ENCODE results near the gene ACOXL.

Gene ACOXL

DNA sequence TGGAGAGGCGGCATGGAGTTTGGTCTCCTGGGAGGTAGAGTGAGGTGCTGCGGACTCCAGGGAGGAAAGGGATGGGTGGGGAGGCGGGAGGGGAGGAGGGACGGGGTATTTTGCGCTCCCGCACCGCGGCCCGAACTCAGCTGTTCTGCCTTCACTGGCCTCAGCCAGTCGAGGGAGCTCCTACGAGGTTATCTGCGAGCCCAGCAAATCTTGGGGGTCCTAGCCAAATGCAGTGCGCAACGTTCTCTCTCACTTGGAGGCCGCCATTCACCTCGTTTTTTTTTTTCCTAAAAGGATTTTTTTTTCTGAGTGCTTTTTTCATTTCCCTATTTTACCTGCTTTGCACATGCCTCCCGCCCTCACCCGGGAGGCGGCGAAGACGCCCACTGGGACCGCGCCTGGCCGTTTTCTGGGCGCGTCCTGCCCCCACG lies 387.5 kb downstream of the ACOXL start:
- no peak for DNase-seq

DNA sequence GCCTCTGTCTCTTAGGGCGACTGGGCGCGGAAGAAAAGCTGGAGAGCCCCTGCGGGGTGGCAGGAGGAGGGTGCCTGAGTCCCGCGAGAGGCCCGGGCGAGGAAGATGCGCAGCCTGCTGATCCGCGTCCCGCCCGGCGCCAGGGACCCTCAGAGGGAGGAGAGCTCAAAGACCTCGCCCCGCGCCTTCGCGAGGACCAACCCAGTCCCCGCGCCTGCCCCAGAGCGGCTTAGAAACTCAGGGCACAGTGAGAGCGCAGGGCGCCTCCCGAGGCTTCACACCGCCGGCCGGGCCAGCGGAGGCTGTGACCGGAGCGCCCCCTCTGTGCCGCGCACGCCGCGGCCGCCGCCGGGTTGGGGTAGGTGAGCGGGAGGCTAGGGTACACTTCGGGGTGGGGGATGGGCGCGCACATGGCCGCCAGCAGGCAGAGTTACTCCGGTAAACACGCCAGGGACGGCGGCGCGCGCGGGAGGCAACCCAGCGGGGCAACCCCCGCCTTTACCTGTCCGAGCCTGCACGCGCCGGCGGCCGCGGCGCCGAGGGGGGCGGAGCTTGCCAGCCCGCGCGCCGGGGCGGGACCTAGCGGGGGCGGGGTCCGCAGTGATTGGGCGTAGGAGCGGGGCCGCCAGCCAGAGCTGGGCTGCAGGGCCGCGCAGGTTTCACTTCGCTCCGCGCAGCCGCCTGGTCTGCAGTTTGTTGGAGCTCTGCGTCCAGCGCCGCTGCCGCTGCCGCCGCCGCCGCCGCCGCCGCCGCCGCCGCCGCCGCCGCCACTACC lies 388.1 kb downstream of the ACOXL start, which contains the start of gene BCL2L11:
Gene BCL2L11, plus strand, starts transcription at position 662 of the 775 bp plus-strand sequence. CDS start 2,832 bp downstream, outside the sequence.
- peak; percentile 90 for DNase-seq

DNA sequence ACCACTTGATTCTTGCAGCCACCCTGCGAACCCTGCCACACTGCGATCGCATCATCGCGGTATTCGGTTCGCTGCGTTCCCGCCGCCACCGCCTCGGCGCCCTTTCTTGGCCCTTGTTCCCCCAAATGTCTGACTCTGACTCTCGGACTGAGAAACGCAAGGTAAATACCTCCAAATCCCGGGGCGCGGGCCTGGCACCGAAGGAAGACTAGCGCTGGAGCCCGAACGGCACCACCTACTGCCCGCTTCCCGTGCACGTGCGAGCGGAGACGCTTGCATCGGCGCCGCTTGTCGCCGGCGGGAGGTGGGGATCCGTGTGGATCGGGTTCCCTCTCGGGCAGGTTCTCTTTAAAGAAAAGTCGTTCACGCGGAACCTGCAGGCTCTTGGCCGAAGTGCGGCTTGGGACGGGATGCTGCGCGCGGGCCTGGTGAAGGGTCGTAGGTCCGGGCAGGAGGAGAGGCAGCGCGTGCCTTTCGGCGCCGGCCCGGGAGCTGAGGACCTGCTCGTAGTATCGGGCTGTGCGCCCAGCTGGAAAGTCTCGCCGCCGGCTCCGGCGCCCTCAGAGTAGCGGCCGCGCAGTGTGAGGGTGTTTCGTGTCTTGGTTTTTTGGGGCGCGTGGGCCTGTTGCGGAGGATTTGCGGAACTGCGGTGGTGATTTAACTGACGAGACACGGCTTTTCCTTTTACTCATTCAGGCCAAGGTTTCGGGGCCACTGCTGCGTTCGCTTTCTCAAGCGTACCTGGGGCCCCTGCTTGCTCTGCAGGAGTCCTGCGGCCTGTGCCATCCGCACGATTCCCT lies 388.9 kb downstream of the ACOXL start:
- peak; percentile 29 for DNase-seq

DNA sequence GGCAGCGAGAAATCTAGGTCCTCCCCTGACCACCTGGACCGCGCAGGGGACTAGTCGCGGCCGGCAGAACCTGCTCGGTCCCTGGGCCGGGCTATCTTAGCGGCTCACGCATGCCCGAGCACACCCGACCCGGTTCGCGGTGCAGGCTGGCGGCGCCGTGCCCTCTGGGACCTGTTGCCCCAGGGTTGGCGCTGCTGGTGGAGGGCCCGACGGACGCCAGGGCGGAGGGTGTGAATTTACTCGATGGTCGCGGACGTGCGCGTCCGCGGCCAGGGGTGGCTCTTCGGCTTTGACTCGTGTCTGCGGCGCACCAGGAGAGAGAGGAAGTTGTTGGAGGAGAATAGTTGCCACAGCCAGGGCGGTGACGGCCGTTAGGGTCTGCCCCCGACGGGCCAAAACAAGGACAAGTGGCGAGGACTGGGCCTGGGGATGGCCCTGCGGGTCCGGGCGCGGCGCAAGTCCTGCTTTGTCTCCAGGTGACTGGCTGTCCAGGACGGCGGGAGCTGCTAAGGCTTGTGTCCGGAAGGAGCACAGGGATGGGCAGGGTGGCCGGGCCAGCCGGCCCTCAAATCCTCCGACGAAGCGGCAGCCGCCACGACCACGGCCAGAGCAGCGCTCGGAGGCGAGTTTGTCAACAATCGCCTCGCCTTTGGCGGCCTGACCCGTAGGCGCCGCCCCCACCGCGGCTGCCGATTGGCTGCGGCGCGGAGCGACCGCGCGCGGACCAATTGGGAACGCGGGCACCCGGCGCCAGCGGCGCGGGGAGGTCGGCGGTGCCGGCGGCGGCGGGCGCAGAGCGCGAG lies 389.7 kb downstream of the ACOXL start:
- DNase-seq: peak; percentile 62

DNA sequence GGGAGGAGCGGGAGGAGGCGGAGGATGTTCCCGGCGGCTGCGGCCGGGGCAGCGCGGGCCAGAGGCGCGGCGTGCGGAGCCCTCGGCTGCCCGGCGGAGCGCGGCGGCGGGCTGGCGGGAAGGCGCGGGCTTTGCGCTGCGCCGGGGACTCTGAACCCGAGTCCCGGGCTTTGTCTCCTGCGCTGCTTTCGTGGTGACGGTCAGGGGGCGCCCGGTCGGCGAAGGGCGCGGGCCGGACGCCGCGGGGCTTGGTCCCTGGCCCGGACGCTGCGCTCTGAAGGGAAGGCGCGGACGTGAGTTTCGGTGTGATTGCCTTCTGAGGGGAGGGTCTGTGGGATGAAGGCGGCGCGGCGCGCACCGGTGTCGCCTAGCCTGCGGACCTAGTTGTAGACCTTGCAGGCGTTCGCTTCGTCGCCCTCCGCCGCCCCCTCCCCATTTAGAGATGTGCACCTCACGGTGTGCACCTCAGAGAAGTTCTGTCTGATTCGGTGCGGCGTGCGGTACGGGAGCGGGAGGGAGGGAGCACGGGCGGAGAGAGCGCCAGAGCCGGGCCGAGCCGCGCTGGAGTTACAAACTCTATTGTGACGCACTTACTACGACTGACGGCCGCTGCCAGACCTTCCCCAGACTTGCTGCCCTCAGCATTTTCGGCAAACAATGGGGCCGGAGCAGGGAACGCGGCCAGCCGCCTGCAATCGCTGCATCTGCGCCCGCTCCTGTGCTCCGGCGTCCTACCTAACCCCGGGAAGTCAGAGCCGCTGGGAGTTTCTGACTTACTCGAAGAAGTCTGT lies 390.5 kb downstream of the ACOXL start:
- DNase-seq: no peak

DNA sequence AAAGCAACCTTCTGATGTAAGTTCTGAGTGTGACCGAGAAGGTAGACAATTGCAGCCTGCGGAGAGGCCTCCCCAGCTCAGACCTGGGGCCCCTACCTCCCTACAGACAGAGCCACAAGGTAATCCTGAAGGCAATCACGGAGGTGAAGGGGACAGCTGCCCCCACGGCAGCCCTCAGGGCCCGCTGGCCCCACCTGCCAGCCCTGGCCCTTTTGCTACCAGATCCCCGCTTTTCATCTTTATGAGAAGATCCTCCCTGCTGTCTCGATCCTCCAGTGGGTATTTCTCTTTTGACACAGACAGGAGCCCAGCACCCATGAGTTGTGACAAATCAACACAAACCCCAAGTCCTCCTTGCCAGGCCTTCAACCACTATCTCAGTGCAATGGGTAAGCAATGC lies 391.4 kb downstream of the ACOXL start:
- DNase-seq: no peak

DNA sequence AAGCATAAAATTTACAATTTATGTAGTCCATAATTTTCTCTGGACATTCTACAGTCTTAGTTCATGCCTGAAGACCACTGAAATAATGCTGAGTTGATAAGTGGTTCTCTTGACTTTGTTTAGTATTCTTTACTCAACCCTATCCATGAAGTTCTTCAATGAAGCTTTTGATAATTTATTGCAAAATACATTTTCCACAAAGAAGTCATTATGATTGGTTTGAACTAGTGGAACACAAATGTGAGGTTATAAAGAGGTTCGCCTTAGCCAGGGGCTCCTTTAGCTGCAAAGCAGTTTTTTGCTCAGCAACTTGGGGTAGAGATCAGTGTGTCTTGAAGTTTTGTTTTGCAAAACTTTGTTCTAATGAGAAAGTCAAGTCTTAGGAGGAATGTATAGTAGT lies 394.2 kb downstream of the ACOXL start:
- DNase-seq: no peak

DNA sequence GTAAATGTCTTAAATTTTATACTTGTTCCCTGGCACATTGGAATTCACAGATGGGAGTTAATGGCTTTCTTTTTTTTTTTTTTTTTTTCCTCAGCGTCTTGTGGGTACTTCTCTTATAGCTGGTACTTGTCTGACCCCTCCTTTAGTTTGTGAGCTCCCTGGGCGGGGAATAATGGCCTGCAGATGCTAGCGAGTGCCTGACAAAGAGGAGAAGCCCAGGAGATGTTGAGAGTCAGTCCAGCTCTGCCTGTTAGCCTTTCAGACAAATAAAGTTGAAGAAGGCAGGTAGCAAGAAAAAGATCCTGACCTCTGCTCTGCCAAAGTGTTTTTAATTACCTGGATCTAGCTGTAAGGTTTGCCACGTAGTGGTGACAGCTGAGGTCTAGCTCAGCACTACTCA lies 395.0 kb downstream of the ACOXL start:
- DNase-seq: no peak

DNA sequence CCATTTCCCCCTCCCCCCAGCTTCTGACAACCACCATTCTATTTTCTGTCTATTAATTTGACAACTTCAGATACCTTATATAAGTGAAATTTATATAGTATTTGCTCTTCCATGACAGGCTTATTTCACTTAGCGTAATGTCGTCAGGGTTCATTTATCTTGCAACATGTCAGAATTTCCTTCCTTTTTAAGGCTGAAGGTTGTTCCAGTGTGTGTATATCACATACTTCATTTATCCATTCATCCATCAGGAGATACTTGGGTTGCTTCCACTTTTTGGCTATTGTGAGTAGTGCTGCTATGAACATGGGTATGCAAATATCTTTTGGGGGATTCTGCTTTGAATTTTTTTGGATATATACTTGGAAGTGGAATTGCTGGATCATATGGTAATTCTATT lies 395.7 kb downstream of the ACOXL start:
- DNase-seq: no peak

DNA sequence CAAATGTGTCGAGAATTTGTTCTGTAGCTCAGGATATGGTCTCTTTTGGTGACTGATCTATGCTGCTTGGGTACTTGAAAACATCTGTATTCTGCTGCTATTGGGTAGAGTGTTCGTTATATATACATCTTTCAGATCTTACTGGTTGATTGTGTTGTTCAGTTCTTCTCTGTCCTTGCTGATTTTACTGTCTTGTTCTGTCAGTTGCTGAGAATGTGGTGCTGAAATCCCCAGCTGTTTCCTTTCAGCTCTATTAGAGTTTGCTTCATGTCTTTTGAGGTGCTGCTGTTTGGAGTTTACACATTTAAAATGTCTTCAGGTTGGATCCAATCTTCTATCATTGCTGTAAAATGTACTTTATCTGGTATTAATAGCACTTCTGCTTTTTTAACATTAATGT lies 401.2 kb downstream of the ACOXL start:
- DNase-seq: no peak

DNA sequence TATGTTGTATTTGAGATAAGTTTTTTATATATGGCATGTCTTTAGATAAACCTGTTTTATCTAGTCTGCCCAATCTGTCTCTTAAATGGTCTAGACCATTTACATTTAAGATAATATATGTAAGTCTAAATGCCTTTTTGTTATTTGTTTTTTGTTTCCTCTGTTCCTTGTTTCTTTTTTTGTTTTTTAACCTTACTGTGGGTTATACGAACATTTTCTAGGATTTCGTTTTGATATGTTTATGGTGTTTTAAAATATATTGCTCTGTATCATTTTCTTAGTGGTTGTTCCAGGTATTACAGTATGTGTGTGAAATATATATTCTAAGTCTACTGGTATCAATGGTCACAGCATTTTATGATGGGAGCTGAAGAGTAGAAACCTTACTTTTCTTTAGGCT lies 401.7 kb downstream of the ACOXL start:
- no peak for DNase-seq

DNA sequence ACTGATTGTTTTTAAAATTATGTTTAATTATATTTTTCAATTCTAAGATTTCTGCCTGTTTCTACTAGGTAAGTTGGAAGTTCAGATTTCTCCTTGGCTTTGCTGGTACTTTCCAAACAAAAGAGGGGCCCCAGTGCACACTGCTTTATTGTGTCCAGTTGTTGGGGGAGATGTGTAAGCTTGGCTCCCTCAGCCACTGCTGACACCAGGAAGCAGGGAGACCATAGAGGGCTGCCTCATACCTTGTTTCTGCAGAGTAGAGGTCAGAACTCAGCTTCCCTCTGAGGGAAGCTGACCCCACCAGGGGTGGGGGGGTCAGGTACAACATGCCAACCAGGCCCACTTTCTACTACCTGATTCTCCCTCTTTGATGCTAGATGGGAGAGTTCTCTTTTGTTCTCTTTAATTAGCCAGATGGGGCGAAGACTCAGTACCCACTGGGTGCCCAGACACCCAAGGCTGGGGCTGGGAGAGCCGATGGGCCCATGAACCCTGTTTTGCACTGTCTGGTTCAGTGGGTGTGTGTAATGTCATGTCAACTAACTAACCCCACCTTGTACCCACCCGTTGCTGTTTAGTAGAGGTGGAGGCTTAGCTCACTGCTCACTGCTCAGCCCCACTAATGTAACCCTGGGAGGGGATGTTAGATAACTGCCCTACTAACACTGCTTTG lies 403.0 kb downstream of the ACOXL start:
- DNase-seq: no peak

DNA sequence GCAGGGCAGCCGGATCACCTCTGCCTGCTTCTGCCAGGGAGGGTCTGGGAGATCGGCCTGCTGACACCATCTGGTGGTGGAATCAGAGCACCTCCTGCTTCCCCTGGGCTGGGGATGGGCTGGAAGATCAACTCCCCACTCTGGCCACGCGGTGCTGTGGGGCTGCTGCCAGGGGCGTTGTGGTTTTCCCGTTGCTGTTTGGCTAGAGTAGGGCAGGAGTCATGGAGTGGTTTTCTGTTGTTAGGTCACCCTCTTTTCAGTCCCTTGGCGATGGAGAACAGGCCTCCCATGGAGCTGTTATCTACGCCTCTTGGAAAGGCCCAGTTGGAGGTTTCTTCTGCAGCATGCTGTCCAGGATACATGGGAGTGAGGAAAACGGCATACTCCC lies 403.5 kb downstream of the ACOXL start:
- DNase-seq: no peak

DNA sequence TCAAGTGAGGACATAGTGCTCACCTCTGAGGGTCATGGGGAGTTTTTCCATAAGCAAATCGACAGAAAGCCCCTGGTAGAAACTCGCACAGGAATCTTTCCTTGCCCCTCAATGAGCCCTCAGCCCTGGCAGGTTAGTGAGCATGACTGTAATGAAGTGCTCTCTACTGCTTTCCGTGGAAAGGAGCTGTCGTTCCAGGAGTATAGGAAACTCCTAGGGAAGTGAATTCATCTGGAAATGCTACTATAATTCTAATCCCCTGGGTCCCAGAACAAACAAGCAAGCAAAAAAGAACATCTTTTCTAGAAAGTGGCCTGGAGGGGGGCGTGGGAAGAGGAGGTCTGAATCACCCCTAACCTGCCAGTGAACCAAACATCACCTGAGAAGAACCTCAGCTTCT lies 406.5 kb downstream of the ACOXL start:
- no peak for DNase-seq

DNA sequence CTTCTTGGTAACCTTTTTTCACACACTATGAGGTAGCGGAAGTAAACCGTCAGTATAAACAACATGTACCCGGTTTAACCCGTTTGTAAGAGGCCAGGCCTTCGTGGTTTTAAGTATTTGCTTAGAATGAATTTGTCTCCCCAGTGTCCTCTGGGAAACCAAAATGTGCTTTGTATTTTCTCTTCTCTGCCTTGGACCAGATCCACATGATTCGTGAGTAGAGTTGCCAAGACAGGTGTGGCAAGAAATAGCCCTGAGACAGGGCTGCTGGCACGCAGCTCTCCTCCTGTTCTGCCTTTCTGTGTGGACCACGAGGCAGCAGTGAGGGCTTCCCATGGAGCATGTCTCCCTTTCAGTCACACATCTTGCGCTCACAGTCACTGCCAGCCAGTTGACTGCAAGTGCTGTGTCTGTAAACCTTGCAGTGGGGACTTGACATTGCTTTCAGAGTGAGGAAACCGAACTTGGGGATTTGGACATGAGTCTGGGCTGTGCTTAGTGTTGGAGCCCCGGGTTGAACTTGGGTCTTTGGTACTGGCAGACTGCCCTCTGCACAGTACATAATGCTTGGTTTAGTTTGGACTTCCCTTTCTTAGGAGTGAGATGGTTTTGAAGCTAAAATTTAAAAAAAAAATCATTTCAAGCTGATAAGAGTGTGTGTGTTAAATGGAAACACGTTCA lies 407.4 kb downstream of the ACOXL start:
- no peak for DNase-seq

DNA sequence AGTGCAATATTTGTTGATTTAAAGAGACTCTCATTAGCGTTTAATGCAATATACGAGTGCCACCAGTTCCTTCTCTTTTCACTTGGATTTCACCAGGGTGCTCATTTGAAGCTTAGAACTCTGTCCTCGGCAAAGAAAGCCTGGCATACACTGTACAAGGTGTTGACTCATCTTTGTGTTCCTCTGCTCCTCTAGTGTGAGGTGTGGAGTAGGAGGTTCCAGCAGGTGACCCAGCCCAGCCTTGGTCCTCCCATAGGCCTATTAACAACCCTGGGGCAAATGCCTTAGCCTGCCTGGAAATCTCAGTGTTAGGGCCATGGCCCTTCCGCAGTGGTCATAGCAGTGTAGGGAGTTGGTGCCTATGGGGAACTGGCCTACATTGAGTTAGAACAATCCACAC lies 408.4 kb downstream of the ACOXL start:
- DNase-seq: no peak

DNA sequence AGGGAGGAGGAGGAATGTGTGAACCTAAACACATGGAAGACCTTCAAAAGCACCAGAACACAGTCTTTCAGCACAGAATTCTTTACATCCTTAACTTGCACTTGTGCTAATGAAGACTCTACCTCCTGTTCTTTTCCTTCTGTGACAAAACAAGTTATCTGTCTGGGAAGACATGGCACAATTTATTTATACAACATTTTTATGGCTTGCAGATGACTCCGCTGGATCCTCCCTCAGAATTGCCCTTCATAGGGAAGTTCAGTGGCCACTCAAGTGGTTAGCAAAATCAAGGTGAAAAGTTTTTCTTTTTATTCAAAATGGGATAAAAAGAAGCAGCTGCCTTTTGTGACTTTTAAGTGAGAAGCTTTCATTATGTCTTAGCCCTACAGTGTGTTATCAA lies 409.7 kb downstream of the ACOXL start:
- DNase-seq: no peak

DNA sequence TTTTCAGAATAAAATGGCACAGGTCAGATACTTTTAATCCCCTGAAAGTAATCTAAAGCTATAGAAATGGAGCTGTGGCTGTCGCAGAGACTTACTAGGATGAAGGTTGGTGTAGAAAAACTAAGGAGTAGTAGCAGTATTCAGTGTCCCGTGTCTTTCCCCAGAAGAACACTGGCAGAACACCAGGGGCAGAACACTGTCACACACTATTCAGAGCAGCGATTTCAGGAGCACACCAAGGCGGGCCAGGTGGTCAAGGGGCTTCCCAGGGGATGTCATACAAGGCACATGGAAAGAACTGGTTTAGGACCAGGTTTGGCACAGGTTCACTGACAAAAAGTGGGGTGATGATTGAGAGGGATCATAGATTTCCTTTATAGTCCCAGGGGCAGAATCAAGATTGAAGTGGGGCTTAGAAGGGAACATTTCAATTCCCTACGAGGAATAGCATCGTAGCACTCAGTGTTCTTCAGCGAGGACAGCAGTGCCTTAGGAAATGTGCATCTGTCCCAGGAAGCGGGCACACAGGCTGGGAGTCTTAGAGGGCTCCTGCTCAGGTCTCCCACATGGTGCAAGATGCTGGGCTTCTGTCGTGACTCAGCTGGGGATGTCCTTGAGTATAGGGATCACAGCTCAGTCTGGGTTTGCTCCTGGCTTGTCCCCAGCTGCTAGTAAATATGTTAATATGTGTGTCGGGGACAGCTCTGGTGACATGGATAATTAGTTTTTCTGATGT lies 410.9 kb downstream of the ACOXL start:
- no peak for DNase-seq

DNA sequence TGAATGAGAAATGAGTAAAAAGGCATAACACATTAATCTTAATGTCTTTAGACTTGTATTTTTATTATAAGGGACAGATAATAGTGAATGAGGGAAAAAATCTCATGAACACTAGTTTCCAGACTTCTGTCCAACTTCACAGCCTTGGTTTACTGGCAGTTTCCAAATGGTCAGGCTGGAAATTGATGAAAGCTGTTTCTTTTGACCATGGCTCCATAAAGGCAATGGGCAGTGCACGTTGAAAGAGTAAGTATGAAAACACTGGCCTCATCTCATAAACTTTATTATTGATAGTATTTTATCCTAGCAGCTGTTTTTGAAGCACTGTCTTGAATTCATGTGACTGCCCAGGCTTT lies 411.4 kb downstream of the ACOXL start:
- DNase-seq: no peak

DNA sequence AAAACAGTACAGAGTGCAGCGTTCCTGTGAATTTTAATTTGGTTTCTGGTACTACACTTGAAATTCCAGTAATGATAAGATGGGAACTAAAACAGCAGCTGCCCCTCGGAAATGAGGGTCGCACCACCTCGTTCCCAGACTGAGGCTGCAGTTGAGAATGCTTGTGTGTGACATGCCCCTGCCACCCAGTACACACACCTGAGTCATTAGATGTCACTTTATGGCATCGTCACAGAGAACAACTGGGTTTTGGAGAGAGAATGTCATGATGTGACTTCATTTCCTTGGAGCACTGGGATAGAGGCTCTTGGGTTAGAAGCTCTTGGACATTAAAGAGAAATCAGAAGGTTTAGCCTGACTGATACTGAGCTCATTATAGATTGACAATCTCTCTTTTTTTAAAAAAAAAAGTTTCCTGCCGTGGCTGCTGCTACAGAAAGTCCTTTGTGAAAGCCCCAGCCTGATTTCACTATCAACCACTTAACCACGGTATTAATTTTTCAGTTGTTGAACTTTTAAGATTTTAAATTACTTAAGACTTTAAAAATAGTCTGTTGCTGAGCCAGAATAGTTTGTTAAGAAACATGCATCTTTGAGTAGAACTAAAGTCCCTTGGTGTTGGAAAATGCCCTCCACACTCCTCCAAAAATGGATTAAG lies 412.9 kb downstream of the ACOXL start:
- no peak for DNase-seq
